ENCODE results near the gene SKAP2.

The SKAP2 gene

DNA sequence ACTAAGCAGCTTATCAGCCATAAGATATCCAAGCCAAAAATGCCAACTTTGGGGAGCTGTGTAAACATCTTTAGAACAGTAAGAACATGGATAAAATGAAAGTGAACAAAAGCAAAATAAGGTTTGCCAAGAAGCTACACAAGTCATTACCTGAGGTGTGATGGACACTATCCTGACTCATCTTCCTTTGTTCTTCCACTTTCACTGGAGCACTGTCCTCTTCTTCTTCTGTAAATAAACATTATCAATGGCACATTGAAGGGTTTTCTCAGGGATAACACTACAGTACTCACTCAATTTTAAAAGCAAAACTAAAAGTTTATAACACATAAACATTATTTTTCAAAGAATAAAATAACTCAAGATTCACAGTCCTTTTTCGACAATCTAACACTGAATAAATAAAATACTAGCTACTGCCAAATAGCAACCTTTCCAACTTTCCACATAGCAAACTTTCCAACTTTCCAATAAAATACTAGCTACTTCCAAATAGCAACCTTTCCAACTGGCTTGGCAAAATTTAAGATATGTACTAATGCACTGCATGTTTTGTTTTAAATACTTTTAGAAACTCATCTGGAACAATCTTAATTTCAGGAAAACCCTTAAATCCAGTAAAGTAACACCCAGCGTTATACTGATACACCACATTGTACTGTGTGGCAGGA lies 174.1 kb downstream of the SKAP2 start:
- DNase-seq: no peak

DNA sequence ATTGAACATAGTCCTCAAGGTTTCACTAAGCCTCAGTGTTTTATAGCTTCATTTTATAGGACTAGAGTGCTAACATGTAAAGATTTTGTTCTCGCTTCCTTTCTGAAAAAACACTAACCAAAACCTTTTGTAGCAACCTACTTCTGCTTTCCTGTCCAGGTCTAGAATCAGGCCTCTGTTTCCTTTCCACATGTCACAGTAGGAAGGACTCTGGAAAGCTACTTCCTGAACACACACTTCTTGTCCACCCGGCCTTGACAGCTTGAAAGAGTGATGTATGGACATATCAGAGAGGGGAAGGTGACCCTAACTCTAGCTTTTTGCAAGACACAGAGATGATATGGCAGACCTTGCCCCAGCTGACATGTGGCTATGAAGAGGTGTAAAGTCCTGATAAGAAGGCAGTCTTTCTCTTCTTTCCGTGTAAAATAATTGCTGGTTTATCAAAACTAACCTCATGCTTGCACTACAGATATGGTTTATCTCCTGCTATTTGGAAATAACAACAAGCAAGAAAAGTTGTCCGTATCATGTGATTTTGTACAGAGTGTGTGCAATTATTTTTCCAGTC lies 175.4 kb downstream of the SKAP2 start:
- peak; percentile 31 for DNase-seq

DNA sequence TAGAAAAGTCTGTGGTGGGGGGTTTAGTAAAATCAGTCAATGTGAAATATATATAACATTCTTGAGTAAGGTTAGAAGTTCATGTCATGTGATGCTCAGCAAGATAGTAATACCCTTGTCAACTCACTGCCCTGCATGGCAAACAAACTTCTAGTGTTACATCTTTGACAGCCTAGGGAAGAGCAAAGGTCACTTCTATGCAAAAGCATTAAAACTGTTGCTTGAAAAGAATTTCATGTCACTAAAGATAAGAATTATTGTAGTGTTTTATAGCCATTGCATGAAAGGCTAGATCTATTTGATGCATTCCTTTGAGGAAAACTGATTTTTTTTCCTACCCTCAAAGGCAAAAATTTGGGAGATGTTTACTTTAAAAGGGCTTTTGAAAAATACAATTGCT lies 176.0 kb downstream of the SKAP2 start:
- DNase-seq: no peak

DNA sequence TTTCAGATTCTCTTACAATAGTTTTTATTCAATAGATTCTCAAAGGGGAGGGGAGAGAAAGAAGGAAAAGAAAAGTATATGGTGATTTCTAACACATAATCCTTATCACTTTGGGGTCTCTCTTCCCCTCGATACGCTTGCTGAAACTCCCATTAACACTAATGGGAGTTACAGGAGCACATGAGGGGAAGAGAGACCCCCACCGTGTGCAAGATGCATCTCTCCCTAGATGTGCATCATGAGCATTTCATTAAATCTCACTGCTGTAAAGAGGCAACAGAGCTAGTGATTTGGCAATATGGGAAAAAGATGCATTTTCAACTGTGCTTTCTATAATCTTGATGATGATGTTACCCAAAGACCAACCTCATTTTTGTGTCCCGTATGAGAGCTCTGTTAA lies 177.4 kb downstream of the SKAP2 start:
- no peak for DNase-seq

DNA sequence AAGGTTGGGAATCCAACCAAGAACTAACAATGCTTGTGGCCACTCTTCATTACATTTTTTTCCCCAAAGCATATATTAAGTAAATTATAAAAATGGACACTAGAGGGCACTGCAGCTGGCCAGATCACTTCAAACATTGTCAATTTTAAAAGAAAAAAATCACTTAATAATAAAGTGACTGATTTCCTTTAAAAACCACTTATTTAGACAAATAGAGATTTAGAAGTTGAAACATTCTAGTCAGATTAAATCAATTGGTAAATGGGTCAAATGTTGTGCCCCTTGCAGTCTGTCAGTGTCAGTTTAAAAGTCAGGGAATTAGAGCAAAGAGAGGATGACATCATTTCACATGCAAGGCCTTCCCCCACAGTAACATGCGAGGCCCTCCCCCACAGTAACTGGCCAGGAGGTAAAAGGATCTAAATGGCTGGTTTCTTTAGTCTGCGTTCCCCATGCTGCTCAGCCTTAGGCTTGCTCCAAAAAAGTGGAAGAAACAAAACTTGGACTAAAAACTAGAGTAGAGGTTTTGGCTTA lies 177.9 kb downstream of the SKAP2 start:
- peak; percentile 63 for DNase-seq

DNA sequence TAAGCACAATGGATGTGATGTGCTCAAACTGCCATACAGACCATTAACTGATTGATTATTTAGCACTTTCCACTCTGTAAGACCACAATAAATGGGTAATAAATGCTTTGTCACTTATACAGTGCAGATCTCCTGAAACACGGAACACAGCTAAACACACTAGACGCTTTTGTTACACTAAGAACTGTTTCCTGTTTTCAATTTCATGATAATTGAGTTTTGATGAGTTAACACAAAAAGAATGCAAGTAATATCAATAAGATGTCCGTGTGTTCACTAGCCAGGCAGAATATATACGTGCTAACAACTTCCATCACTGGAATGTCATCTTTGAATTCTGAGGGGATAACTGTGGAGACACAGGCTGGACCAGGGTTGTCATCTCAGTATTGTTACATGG lies 178.8 kb downstream of the SKAP2 start:
- DNase-seq: peak; percentile 28

DNA sequence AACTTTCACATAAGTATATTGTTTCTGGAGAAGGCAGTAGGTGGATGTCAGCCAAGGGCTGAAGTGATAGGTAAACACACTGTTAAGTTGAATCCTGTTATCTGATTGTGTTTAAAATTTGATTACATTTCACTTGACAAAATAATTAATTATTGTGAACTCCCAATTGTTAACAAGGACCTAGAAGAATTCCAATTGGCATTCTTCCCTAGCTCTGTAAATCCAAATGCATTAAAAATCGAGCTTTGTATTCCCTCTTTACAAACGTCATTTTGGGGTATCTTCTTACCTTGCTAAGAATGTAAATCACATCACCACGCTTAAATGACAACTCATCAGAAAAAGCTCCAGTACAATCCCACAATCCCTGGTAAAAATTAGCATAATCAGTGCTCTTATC lies 179.9 kb downstream of the SKAP2 start:
- no peak for DNase-seq

DNA sequence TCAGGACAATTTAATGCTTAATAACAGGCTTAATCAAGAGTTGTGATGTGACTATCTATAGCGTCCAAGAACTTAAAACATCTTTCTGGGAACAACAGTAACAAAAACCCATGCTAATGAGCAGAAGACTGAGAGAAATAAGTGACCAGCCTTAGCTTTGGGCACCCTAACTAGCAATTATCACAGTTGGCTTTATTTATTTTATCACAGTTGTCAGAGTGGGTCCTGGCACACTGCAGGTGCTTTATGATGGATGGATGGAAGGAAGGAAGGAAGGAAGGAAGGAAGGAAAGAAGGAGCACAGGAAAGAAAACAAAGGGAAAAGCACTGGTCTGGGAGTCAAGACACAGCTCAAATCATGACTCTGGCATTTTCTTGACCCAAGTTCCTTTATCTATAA lies 181.1 kb downstream of the SKAP2 start:
- no peak for DNase-seq

DNA sequence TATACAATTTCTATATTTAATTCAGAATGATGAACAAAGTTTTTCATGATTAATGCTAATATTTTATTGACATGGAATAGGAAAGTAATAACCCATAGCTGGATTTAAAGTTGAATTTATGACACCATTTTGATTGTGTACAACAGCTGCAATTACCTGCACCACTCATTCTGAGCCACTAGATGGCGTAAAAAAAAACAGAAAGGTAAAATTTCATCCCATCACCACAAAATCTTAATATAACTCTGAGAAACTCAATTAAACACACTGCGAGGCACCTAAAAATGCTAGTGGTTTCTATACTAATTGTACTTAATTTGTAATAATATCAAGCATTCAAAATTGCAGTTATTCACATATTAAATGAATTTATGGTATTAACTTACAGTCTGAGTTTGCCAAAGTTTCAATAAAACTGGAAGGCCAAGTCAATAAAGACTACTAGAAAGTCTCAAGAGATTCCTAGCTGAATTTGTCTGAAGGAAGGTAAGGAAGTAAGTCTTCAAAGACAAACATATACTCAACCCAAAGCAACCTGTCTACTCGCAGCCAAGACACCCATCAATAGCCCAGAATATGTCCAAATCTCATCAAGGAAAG lies 182.5 kb downstream of the SKAP2 start:
- no peak for DNase-seq

DNA sequence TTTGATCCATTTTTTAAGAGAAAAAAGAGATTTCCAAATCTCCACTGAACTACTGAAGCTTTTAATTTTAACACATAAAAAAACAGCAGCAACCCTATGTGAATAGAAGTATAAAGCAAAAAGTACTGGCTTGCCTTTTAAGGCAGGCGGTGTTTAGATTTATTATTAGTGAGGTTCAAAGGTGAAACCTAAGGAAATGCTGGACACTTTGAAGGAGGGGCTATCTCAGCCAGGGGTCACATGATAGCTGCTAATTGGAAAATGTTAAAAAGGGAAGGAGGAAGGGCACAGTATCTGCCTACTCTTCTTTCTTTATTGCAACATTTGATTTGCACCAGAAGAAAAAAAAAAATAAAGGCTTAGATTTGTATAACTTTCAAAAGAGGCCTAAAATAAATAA lies 183.8 kb downstream of the SKAP2 start:
- DNase-seq: no peak

DNA sequence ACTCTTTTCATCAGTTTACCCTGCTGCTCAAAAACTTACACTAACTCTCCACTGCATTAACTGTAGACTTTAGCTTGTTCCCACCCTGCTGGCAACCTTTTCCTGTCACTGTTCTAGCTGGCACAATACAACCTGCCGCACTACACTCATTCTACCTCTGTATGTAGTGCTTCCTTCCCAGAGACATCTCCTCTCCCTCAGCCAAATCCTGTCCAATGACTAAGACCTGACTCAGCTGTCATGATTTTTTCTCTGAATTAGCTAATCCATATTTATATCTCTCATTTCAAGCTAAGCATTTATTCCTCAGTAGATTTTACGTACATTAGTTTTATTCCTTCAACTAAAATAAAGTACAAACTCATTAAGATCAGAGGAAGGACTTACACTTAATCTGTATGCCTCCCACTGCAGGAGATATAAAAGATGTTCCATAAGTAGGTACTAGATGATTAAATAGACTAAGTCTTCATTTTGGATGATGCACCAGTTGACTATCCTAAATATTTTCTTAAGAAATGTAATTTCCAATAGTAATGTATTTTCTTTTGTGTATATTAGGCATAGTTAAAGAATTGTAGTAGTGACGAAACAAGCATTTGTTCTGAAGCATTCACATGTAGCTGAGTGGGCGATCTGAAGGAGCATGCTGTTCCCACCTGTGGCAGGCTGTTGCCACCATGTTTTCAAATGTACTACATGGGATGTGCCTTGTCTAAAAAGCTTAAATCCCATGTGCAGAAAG lies 189.1 kb downstream of the SKAP2 start:
- peak; percentile 30 for DNase-seq

DNA sequence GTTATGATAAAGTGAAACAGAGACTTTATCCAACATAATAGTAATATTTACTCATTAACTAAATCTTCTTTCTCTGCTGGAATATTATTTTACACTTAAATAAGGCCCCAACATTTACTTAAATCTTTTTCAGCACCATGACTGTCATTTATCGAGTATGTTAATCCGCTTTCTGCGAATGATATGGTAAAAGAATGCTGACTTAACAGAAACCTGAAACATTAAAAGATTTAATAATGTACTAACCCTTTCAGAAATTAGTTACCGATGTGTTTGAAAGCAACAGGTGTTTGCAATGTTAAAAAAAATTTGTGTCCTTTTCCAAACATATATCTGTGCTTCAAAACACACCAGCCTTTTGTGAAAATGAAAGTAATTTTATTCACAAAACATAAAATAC lies 190.5 kb downstream of the SKAP2 start:
- no peak for DNase-seq

DNA sequence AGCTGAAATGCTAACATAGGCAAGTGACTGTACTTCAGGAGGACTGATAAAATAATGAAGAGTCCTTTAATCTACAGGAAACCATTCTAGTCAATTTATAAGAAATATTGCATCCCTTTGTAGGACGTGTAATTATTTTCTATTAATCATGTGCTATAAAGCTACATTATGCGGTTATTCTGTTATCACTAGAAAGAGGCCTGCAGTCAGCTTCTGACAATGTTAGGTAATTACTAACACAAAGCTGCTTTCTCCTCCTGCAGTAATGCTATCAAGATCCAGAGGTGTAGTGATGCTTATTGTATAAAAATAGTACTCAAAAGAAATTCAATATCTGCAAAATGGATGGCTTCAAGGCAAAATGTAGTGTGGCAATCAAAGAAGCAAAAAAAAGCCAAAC lies 191.1 kb downstream of the SKAP2 start:
- DNase-seq: no peak

DNA sequence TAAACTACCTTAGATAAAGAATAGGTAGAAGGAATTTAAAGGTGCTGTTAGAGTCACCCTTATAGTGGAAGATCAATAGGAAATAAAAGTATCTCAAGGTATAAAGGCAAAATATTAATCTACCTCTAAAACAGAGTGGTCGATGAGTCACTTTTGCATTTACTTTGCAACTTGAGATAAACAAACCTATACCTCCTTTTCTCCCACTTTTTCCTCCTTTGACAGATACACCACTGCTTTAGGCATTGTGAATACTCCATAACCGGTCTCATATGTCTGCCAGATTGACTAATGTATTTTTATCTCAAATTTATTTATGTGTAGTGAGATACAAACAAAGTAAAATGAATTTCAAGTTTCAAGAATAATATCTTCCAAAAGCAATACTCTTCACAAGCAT lies 193.5 kb downstream of the SKAP2 start:
- no peak for DNase-seq

DNA sequence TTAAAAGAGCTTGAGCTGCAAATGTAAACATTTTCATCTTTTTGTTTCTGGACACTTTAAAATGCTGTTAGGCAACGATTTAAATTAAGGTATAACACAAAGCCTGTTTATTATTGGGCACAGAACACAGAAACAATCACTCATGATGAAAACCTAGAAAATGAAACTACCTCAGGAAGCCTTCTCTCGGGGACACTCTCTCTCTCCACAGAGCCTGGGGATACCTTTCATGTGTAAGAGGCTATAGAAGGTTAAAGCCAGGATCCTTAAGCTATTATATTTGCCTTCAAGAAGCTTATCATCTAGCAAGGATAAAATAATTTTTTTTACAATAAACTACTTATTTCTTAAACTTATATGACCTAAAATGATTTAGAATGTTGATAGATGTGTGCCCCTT lies 194.1 kb downstream of the SKAP2 start:
- no peak for DNase-seq

DNA sequence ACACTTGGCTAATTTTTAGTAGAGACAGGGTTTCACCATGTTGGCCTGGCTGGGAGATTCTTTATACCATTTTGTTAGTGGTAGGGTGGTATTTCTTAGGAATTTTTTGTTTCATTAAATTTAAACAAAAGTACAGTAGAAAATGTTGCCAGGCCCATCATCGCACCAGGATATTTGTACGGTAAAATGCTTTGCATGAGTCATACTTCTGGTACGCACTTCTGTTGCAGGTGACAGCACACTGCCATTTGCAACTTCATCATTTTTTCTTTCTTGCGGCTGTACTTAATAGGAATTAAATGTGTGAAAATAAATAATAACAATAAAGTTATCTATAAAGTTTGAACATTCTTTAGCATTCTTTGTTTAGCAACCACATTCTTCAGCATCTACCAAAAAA lies 195.6 kb downstream of the SKAP2 start:
- DNase-seq: no peak

DNA sequence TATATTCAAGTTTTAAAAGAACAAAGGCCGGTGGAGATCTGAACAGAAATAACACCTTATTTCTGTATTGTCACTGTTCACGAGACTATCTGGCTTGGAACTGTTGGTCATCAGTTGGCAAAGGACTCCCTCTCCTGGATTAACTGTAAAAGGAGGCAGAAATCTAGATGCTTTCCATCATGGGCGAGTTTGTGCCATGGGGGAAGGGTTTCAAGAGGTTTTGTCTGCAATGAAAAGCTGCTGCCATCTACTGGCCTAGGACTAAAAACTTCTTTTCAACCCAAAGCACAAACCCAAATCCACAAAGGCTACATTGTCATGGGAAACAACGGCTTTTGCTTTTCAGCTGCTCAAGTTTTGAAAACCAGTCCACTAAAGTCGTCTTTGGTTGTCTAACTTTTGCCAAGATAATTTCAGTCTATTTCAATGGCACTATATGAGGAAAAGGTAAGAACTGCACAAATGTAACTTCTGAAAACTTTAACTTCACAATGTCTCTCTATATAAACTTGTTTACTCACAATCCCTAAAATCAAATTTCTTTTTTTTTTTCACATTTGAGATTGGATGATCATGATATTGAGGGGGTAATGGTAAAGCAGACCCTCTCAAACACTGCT lies 196.8 kb downstream of the SKAP2 start:
- peak; percentile 88 for DNase-seq

DNA sequence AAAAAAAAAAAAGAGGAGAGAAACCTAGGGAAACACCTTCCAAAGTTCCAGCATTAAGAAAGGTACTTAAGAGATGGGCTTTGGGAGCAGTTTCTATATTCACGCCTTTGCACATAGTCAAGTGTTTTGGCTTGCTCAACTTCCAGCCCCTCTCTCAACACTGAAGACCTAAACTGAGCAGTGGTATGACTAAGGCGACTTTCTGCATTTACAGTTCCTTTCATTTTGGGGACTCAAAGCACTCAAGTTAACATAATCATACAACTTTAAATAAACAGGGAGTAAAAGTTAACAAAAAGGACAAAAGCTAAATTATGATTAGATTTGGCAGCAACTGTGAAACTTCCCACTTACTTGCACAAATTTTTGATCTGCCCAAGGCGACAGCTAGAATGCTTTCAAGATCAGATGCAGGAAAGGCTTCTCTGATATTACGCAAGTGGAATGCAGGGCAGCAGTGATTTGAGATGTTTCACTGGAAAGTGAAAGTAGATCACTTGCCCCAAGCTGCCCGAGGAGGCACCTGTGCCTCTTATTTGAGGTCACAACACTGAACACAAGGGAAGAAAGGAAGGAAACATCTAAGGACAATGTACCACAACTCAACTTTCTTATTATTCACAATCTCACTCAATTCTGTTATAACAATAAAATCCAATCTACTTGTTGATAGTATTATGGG lies 199.5 kb downstream of the SKAP2 start:
- peak; percentile 53 for DNase-seq

DNA sequence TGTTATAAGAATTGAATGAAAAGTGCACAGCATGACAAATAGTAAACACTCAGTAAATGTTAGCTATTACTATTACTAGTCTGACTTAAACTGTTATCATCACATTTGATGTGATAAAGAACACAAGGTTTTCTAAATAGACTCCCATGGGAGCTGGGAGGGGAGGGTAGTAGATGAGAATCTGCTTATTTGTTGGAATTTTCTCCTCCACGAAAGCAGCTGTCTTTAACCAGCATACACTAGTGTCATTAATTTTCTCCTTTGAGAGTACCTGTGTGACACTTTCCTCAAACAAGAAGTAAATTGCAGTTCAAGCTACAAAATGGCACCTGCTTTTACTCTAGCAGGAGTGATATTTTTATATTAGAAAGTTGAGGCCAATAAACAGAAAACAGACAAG lies 200.1 kb downstream of the SKAP2 start:
- DNase-seq: no peak

DNA sequence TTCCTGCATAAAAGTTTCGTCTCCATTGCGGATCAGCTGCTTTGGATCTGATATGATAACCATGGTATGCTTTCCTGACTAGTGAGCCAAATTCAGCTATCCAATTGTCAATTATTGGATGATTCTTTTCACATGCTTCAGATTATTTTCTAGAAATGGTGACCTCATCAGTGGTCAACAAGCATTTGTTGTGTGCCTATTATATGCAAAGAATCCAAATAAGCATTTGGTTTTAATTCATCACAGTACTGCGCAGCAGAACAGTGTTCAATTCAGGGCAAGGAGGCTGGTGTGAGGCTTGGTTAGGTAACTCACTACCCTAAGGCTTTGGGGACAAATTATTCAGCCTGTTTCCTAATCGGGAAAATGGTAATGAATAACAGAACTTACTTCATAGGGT lies 200.5 kb downstream of the SKAP2 start:
- DNase-seq: no peak

DNA sequence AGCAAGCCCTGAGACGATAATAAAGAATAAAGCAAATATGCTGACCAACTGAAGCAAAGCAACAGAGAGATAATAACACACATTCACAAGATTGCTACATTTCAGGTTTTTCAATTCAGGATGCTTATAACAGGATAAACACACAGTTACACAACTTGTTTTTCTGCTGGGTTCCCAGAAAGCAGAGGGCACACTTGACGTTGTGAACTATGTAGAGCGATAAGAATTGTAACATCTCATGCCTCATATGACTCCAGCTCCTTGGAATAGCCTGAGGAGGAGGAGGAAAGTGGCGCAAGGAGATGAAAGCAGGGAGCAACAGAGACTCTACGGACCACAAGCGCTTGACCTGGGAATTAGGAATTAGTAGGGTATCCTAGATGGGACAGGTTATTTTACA lies 201.7 kb downstream of the SKAP2 start:
- DNase-seq: no peak

DNA sequence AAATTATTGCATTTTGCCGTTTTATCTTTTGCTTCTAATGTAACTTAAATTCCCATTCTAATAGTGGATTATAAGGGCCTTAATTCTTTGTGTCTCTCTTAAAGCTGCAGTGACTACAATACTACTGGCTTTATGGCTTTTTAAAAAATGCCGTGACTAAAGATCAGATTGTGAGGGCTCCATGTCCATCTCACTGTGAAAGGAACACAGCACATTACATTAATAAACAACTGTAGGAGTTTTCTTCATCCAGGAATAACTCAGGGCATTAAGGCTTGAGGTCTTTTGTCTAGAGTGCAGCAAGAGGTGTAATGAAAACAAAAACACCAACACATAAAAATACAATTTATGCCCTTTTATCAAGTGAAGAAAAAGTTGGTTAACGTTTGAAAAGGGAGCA lies 205.3 kb downstream of the SKAP2 start:
- DNase-seq: no peak
